ENCODE data around the gene TULP4.

DNA sequence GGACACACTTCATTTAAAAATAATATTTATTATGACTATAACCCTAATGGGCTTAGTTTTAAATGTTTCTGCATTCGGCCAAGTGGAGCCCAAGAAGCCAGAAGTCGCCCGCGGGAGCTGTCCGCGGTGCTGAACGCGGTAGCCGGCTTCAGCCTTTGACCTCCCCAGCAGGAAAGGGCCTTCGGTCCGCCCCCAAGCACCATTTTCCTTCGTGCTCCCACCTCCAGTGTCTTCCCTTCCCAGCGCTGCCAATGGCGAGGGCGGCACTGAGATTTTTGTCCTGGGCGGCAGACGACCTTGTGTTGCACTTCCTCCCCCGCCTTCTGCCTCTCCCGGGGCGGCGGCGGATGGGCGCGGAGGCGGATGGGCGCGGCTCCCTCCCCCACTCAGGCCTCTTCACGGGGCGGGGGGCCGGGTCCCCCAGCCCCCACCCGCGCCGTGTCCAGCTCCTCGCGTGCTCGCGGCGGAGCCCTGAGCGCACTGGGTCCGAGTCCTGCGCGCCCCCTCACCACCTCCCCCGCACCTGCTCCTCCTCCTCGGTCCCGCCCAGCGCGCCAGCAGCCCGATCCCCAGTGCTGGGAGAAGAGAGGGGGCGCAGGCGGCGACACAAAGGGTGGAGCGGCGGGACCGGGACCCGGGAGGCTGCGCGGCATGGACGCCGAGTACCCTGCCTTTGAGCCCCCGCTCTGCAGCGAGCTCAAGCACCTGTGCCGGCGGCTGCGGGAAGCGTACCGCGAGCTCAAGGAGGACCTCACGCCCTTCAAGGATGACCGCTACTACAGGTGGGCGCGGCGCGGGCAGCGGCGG is 224.0 kb downstream of the TULP4 start:
- TF ChIP-seq, protein P1, sequence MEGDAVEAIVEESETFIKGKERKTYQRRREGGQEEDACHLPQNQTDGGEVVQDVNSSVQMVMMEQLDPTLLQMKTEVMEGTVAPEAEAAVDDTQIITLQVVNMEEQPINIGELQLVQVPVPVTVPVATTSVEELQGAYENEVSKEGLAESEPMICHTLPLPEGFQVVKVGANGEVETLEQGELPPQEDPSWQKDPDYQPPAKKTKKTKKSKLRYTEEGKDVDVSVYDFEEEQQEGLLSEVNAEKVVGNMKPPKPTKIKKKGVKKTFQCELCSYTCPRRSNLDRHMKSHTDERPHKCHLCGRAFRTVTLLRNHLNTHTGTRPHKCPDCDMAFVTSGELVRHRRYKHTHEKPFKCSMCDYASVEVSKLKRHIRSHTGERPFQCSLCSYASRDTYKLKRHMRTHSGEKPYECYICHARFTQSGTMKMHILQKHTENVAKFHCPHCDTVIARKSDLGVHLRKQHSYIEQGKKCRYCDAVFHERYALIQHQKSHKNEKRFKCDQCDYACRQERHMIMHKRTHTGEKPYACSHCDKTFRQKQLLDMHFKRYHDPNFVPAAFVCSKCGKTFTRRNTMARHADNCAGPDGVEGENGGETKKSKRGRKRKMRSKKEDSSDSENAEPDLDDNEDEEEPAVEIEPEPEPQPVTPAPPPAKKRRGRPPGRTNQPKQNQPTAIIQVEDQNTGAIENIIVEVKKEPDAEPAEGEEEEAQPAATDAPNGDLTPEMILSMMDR (conservative IDR thresholded peaks at IDR 0.05 in 1 of 2, IDR thresholded peaks at IDR 0.05 in 1 of 2; ENCODE audit: extremely low read depth in 1 of 2, insufficient read depth in 1 of 2, low read depth in 1 of 2, low read length in 2 of 2) = no peak
- TF ChIP-seq EZH2 (IDR thresholded peaks at IDR 0.05; ENCODE audit: borderline replicate concordance, low read length) = no peak
